GM12878 (cell line): ENCODE measurements around the gene TRIM61. TPM values are rescaled to one million over a fixed set of nuclear protein-coding genes. Genes with fewer than 3 reads are reported as not detected.

Experiments used
- CBFB ChIP-seq: IDR thresholded peaks from 2 replicates; pipeline ENCODE4 v1.6.1; 2016; ENCODE audit warnings: antibody characterized with exemption, low read depth
- CREB1 ChIP-seq: IDR thresholded peaks from 2 replicates; pipeline ENCODE4 v1.6.1; 2012; ENCODE audit warnings: low read depth, mild to moderate bottlenecking, inconsistent platforms
- CUX1 ChIP-seq: IDR thresholded peaks from 2 replicates; pipeline ENCODE4 v1.6.1; 2012; ENCODE audit warnings: improper control_type of control experiment, low read depth, low read length; ENCODE audit not compliant: insufficient replicate concordance
- EGR1 ChIP-seq, 2 experiments: IDR thresholded peaks; 1 replicate in 1 of 2; 2 replicates in 1 of 2; pipeline ENCODE4 v1.6.1; 2011 to 2012; ENCODE audit warnings: low read depth in 2 of 2, low read length in 2 of 2, borderline replicate concordance in 1 of 2, mild to moderate bottlenecking in 1 of 2, moderate library complexity in 1 of 2
- GABPA ChIP-seq: IDR thresholded peaks from 2 replicates; pipeline ENCODE4 v1.6.1; 2014; ENCODE audit warnings: antibody characterized with exemption, low read depth, mild to moderate bottlenecking, inconsistent platforms
- HDAC6 ChIP-seq: fragments of 200-600 bp; sonication (generic); IDR thresholded peaks from one replicate; pipeline ENCODE4 v1.8.0; 2017; ENCODE audit warnings: antibody characterized with exemption; ENCODE audit not compliant: unreplicated experiment
- IRF3 ChIP-seq: fragments of 450-650 bp; IDR thresholded peaks from 2 replicates; pipeline ENCODE4 v1.6.1; 2014; ENCODE audit warnings: mild to moderate bottlenecking
- KDM1A ChIP-seq: fragments of 200-600 bp; sonication (generic); IDR thresholded peaks from 2 replicates; pipeline ENCODE4 v1.6.1; 2016; ENCODE audit warnings: borderline replicate concordance
- NFYB ChIP-seq: IDR thresholded peaks from 2 replicates; pipeline ENCODE4 v1.6.1; 2011; ENCODE audit warnings: low read depth, mild to moderate bottlenecking, low read length, improper control_type of control experiment, moderate library complexity; ENCODE audit not compliant: insufficient read depth
- POLR2AphosphoS2 ChIP-seq: IDR thresholded peaks from 2 replicates; pipeline ENCODE4 v1.6.1; 2011; ENCODE audit warnings: low read depth, mild to moderate bottlenecking, low read length, improper control_type of control experiment, moderate library complexity
- RB1 ChIP-seq: fragments of 450-650 bp; formaldehyde crosslinking; IDR thresholded peaks from 2 replicates; pipeline ENCODE4 v1.6.1; 2017; ENCODE audit warnings: mild to moderate bottlenecking, borderline replicate concordance
- RELB ChIP-seq: fragments of 450-650 bp; IDR thresholded peaks from 2 replicates; pipeline ENCODE4 v1.6.1; 2017; ENCODE audit warnings: low read depth, mild to moderate bottlenecking, moderate library complexity
- TAF1 ChIP-seq: IDR thresholded peaks from 2 replicates; pipeline ENCODE4 v1.6.1; 2011; ENCODE audit warnings: mild to moderate bottlenecking, low read depth, low read length, borderline replicate concordance
- WRNIP1 ChIP-seq: IDR thresholded peaks from 2 replicates; pipeline ENCODE4 v1.6.1; 2011; ENCODE audit warnings: low read depth, low read length, improper control_type of control experiment, borderline replicate concordance
- ZBTB40 ChIP-seq: fragments of 450-650 bp; IDR thresholded peaks from 2 replicates; pipeline ENCODE4 v1.6.1; 2016; ENCODE audit warnings: mild to moderate bottlenecking, moderate library complexity, borderline replicate concordance
- ZNF207 ChIP-seq: fragments of 450-650 bp; IDR thresholded peaks from 2 replicates; pipeline ENCODE4 v1.6.1; 2014; ENCODE audit warnings: antibody characterized with exemption, mild to moderate bottlenecking, borderline replicate concordance
- polyA plus RNA-seq, 11 experiments: library from polyadenylated mRNA; depleted of rRNA in 4 of 11; unstranded in 6 of 11; stranded (reverse) in 5 of 11; fragments of >200 nt; fragmentation: Nextera tagmentation in 4 of 11; fragmentation: Illumina TruSeq in 1 of 11; extraction: Ambion mirVana in 4 of 11; extraction: Trizol in 1 of 11; gene quantifications; 1 replicate in 1 of 11; 2 replicates in 10 of 11; pipeline versions ENCODE4 v1.2.1 to v1.2.3, GENCODE V29; 2011 to 2016; ENCODE audit warnings: inconsistent platforms in 2 of 11, missing spikeins in 2 of 11, low read depth in 1 of 11
- total RNA-seq, 4 experiments: library from RNA; depleted of rRNA in 3 of 4; stranded (reverse); fragments of >200 nt in 3 of 4; fragmentation: Illumina TruSeq in 1 of 4; extraction: Trizol in 1 of 4; gene quantifications; 2 replicates each; pipeline versions ENCODE4 v1.2.1 to v1.2.3, GENCODE V29; 2013 to 2021

TRIM61 gene
- total and polyA plus RNA-seq, 10 of the 15 experiments (the other 5 are each of a cell fraction or from before 2014, with no cell fraction given), result 3.2 to 10.9 (median 5.7) TPM

- no peak for TF ChIP-seq CUX1
- no peak for TF ChIP-seq RB1
- no peak for TF ChIP-seq RELB
- peak in 1 of 2 experiments; percentile 63; a peak in 2 of 3 replicates for TF ChIP-seq EGR1 (IDR thresholded peaks at IDR 0.05; ENCODE audit: borderline replicate concordance in 1 of 2, low read depth in 2 of 2, low read length in 2 of 2)
- peak; percentile 74; the same call in 1 of the 2 replicates for TF ChIP-seq POLR2AphosphoS2
- TF ChIP-seq ZBTB40, result peak; percentile 77
- peak; percentile 86 for TF ChIP-seq GABPA
- 0 out of 2 replicates have a peak, but pooled peaks have one; percentile 7 for TF ChIP-seq CREB1
- peak; percentile 74; the same call in 1 of the 2 replicates for TF ChIP-seq TAF1
- peak; percentile 53; the same call in 1 of the 2 replicates for TF ChIP-seq NFYB
- no peak for TF ChIP-seq IRF3
- no peak for TF ChIP-seq HDAC6
- no peak for TF ChIP-seq WRNIP1
- no peak for TF ChIP-seq KDM1A
- TF ChIP-seq ZNF207, result no peak
- TF ChIP-seq CBFB, result peak; percentile 80; the same call in 1 of the 2 replicates
Measured at GRCh38 chr4:164977243-164978164, at the start of gene TRIM61 (continued).
